K562 (cell line): Measurements from ENCODE around the gene RNF123. TPM values are rescaled to one million over a fixed set of nuclear protein-coding genes. Genes with fewer than 3 reads are reported as not detected.

Experiments
- ATAC-seq: fragments of 200-7000 bp; cut with Tn5 transposase; 3 replicates; pipeline ENCODE4 v1.9.1; 2020; ENCODE audit warnings: moderate library complexity
- BruUV-seq: library from RNA; stranded (reverse); fragments of 400-500 nt; replicated peaks from 2 replicates; lab custom pipeline; 2021; lab: Mats Ljungman, UMichigan
- CTCF ChIA-PET: fragments of 300-600 bp; formaldehyde crosslinking; extraction: SDS; loops from one replicate; lab custom pipeline; 2021; ENCODE audit warnings: low intra/inter-chr PET ratio; lab: Yijun Ruan, JAX
- POLR2A ChIA-PET: fragments of 300-600, 350-650 bp; sonication (Branson Sonifier 250); formaldehyde crosslinking; extraction: SDS; loops from one replicate; lab custom pipeline; 2021; ENCODE audit warnings: antibody characterized with exemption, inconsistent platforms; lab: Yijun Ruan, JAX
- DNase-seq, 4 experiments: peaks; one replicate each; pipeline versions ENCODE4 v3.0.0 to v3.0.0-alpha.2; 2011 to 2018; ENCODE audit warnings: low spot score in 3 of 4, mixed read lengths in 3 of 4; ENCODE audit errors: extremely low read depth in 1 of 4
- FAIRE-seq: peaks from 2 replicates; lab custom pipeline; 2011; peaks lifted over from hg19 to GRCh38; lab: Jason Lieb, UNC
- H2AFZ ChIP-seq: 2 replicates; pipeline ENCODE4 v1.6.0; 2011; ENCODE audit warnings: low read depth, low read length, control low read depth, inconsistent platforms
- H3K27ac ChIP-seq: fragments of 200-600 bp; 3 replicates; pipeline ENCODE4 v1.8.0; 2011; ENCODE audit warnings: low read depth, mild to moderate bottlenecking, control low read depth, inconsistent platforms, low read length, moderate library complexity, mixed read lengths; ENCODE audit errors: extremely low read depth
- H3K27me3 ChIP-seq, 2 experiments: fragments of 300-600 bp in 1 of 2; 2 replicates in 1 of 2; 3 replicates in 1 of 2; pipeline versions ENCODE4 v1.6.0 to v1.8.0; 2011; ENCODE audit warnings: inconsistent platforms in 2 of 2, low read length in 2 of 2, mild to moderate bottlenecking in 1 of 2, mixed read lengths in 1 of 2, moderate library complexity in 1 of 2; ENCODE audit not compliant: control insufficient read depth in 2 of 2, insufficient read depth in 2 of 2
- H3K36me3 ChIP-seq: fragments of 300-600 bp; 3 replicates; pipeline ENCODE4 v1.8.0; 2011; ENCODE audit warnings: mild to moderate bottlenecking, low read length, inconsistent platforms; ENCODE audit not compliant: control insufficient read depth, insufficient read depth
- H3K4me1 ChIP-seq, 2 experiments: fragments of 200-600 bp in 1 of 2; replicated peaks in 1 of 2; 2 replicates in 1 of 2; 3 replicates in 1 of 2; pipeline versions ENCODE4 v1.5.1 to v1.8.0; 2011; ENCODE audit warnings: inconsistent platforms in 2 of 2, low read length in 2 of 2, mild to moderate bottlenecking in 1 of 2, mixed read lengths in 1 of 2, moderate library complexity in 1 of 2; ENCODE audit not compliant: control insufficient read depth in 2 of 2, insufficient read depth in 2 of 2
- H3K4me2 ChIP-seq: 2 replicates; pipeline ENCODE4 v1.6.1; 2011; ENCODE audit warnings: low read length, control low read depth, inconsistent platforms, mixed read lengths; ENCODE audit not compliant: insufficient read depth
- H3K4me3 ChIP-seq: fragments of 200-600 bp; sonication (generic), shearing (Covaris generic); 2 replicates; pipeline ENCODE4 v1.5.1; 2016; ENCODE audit warnings: control low read depth, inconsistent platforms
- H3K79me2 ChIP-seq: fragments of 200-600 bp; 3 replicates; pipeline ENCODE4 v1.8.0; 2011; ENCODE audit warnings: low read length, inconsistent platforms; ENCODE audit not compliant: control insufficient read depth, insufficient read depth
- H3K9ac ChIP-seq, 2 experiments: 2 replicates each; pipeline versions ENCODE4 v1.6.0 to v1.6.1; 2011; ENCODE audit warnings: low read depth in 2 of 2, low read length in 2 of 2, control low read depth in 1 of 2, inconsistent platforms in 1 of 2, mild to moderate bottlenecking in 1 of 2, mixed read lengths in 1 of 2; ENCODE audit not compliant: insufficient read depth in 1 of 2
- H3K9me1 ChIP-seq: one replicate; pipeline ENCODE4 v1.6.0; 2011; ENCODE audit warnings: inconsistent platforms, mild to moderate bottlenecking, low read length, moderate library complexity; ENCODE audit not compliant: control insufficient read depth, insufficient read depth
- H3K9me3 ChIP-seq: replicated peaks from 2 replicates; pipeline ENCODE4 v1.5.1; 2011; ENCODE audit warnings: low read depth, low read length, inconsistent platforms; ENCODE audit not compliant: control insufficient read depth, insufficient read depth
- H4K20me1 ChIP-seq: replicated peaks from 2 replicates; pipeline ENCODE4 v1.6.1; 2011; ENCODE audit warnings: low read length, inconsistent platforms, mixed read lengths; ENCODE audit not compliant: control insufficient read depth, insufficient read depth
- CEBPZ ChIP-seq: fragments of 150-350 bp; IDR thresholded peaks from 2 replicates; pipeline ENCODE4 v1.6.1; 2014; ENCODE audit warnings: low read depth, mild to moderate bottlenecking, low read length, borderline replicate concordance
- MGA ChIP-seq: fragments of 450-650 bp; IDR thresholded peaks from 2 replicates; pipeline ENCODE4 v1.6.1; 2016; ENCODE audit warnings: mild to moderate bottlenecking, moderate library complexity
- NR1H2 ChIP-seq: sonication (generic); formaldehyde crosslinking; IDR thresholded peaks from 2 replicates; pipeline ENCODE4 v1.4.0; 2020; ENCODE audit warnings: mild to moderate bottlenecking, missing genetic modification reagents
- POLR2A ChIP-seq: fragments of 450-650 bp; conservative IDR thresholded peaks from 2 replicates; pipeline ENCODE4 v1.6.1; 2016
- RFX5 ChIP-seq: IDR thresholded peaks from 2 replicates; pipeline ENCODE4 v1.6.1; 2011; ENCODE audit warnings: low read depth, mild to moderate bottlenecking, improper control_type of control experiment, low read length
- SIN3B ChIP-seq: fragments of 450-650 bp; IDR thresholded peaks from 2 replicates; pipeline ENCODE4 v1.6.1; 2017; ENCODE audit warnings: low read depth, mild to moderate bottlenecking, moderate library complexity
- ZFP36 ChIP-seq: fragments of 150-350 bp; IDR thresholded peaks from 2 replicates; pipeline ENCODE4 v1.6.1; 2018; ENCODE audit warnings: low read length, low read depth; ENCODE audit not compliant: partially characterized antibody
- ZNF174 ChIP-seq: fragments of 250-450 bp; sonication (Bioruptor Pico); IDR thresholded peaks from 2 replicates; pipeline ENCODE4 v1.4.0; 2020; ENCODE audit warnings: mild to moderate bottlenecking
- ZNF79 ChIP-seq: fragments of 250-450 bp; sonication (Bioruptor Pico); IDR thresholded peaks from 2 replicates; pipeline ENCODE4 v1.4.0; 2020; ENCODE audit warnings: low read depth, mild to moderate bottlenecking, moderate library complexity
- WGBS: fragments of 100-300 bp; shearing (Covaris generic); methylation state at CpG from one replicate; pipeline ENCODE4 v1.1.6; 2016; ENCODE audit warnings: low coverage, mixed read lengths; ENCODE audit not compliant: insufficient coverage; ENCODE audit errors: missing lambda C conversion rate; 5-methylcytosine and 5-hydroxymethylcytosine counted together
- in situ Hi-C: fragments of 300-500 bp; cut with MboI; formaldehyde crosslinking; loops from 4 replicates; pipeline ENCODE4 v1.15.0; 2018; ENCODE audit warnings: inconsistent platforms, mixed read lengths
- intact Hi-C: fragments of 100-400 bp; cut with micrococcal nuclease; formaldehyde crosslinking; loops from 2 replicates; pipeline ENCODE4 v1.14.2; 2022
- polyA plus RNA-seq, 8 experiments: library from polyadenylated mRNA; depleted of rRNA in 4 of 8; stranded (reverse) in 5 of 8; unstranded in 3 of 8; fragments of >200 nt; fragmentation: Nextera tagmentation in 2 of 8; fragmentation: Illumina TruSeq in 1 of 8; extraction: Ambion mirVana in 2 of 8; extraction: Trizol in 1 of 8; gene quantifications; 2 replicates each; pipeline versions ENCODE4 v1.2.1 to v1.2.3, GENCODE V29; 2011 to 2014; ENCODE audit warnings: inconsistent platforms in 1 of 8, missing spikeins in 1 of 8
- total RNA-seq, 7 experiments: library from RNA; depleted of rRNA in 6 of 7; stranded (reverse); fragments of >200 nt in 6 of 7; fragmentation: Illumina TruSeq in 2 of 7; extraction: Trizol in 2 of 7; gene quantifications; 2 replicates each; pipeline versions ENCODE4 v1.2.1 to v1.2.3, GENCODE V29; 2011 to 2021; ENCODE audit warnings: low replicate concordance in 1 of 7

Gene RNF123
- total and polyA plus RNA-seq, 9 of the 15 experiments (the other 6 are each of a cell fraction or from before 2014, with no cell fraction given), result 8.7 to 53.1 (median 17.5) TPM

GRCh38 chr3:49727924-49728361 lies 38.6 kb downstream of the RNF123 start:
- FAIRE-seq, result no peak
- no peaks in the 10 kb centered on the region for H3K27me3 ChIP-seq
- no peak overlapping the region for H2AFZ ChIP-seq
- in situ Hi-C loops (no loop called here), intact Hi-C loops (no loop called here)
- H3K4me2 ChIP-seq, result no peak overlapping the region
- ChIA-PET CTCF (no interaction called here), POLR2A (interaction anchor here (1.3 to 1.4 kb wide), 2 partner anchors 16 to 58 kb away, joined by 3 to 5 read pairs; partner anchors contain the start of gene IP6K1)
- no peak overlapping the region for H3K27ac ChIP-seq
- no peaks in the 10 kb centered on the region for H4K20me1 ChIP-seq
- H3K36me3 ChIP-seq, result peaks cover 63% of the 10 kb centered on the region
- no peaks in the 10 kb centered on the region for H3K9me3 ChIP-seq
- no peaks in the 10 kb centered on the region for H3K9me1 ChIP-seq
- H3K4me1 ChIP-seq, result peaks cover 2 to 19% of the 10 kb centered on the region in 2 experiments; a peak in 4 of 5 replicates
- no peak overlapping the region for H3K4me3 ChIP-seq
- no peak for DNase-seq
- no peak overlapping the region for H3K9ac ChIP-seq
- H3K79me2 ChIP-seq, result peaks cover 8% of the 10 kb centered on the region
- 94% methylated on average over 9 of the region's 15 CpGs for WGBS
- no peak for ATAC-seq
- no TSS peak for BruUV-seq
- TF ChIP-seq NR1H2 (CRISPR knock-in tag), result no peak
- no peak for TF ChIP-seq ZFP36
- no peak for TF ChIP-seq CEBPZ
- TF ChIP-seq ZNF79, result no peak
- TF ChIP-seq RFX5, result no peak
- no peak for TF ChIP-seq POLR2A
- no peak for TF ChIP-seq SIN3B
- no peak for TF ChIP-seq ZNF174 (CRISPR knock-in tag)
- TF ChIP-seq MGA, result no peak
